NK-92 treated with Interleukin-12 subunit alpha and Interleukin-12 subunit beta, amount 100 ng/mL, for 24 hours (cell line): ENCODE data around the gene PCGF6.
"Not testable (repeated sequence)": the region's sequence is repeated elsewhere in the genome, so short reads cannot be mapped to it uniquely, and the experiment has no call there.

ENCODE experiments used
- DNase-seq: peaks from one replicate; lab custom pipeline; 2025; lab: John Stamatoyannopoulos, UW

PCGF6 gene

GRCh38 chr10:103350517-103351260, at the start of gene PCGF6:
PCGF6 (minus strand) TSS chr10:103351140; CDS start chr10:103351066, 74 bp downstream.
- DNase-seq = peak; percentile 72

- no peak for DNase-seq
Observed at GRCh38 chr10:103397191-103397825, 46.4 kb upstream of the PCGF6 start.

GRCh38 chr10:103396789-103397087, 45.8 kb upstream of the PCGF6 start:
- no peak for DNase-seq

DNA sequence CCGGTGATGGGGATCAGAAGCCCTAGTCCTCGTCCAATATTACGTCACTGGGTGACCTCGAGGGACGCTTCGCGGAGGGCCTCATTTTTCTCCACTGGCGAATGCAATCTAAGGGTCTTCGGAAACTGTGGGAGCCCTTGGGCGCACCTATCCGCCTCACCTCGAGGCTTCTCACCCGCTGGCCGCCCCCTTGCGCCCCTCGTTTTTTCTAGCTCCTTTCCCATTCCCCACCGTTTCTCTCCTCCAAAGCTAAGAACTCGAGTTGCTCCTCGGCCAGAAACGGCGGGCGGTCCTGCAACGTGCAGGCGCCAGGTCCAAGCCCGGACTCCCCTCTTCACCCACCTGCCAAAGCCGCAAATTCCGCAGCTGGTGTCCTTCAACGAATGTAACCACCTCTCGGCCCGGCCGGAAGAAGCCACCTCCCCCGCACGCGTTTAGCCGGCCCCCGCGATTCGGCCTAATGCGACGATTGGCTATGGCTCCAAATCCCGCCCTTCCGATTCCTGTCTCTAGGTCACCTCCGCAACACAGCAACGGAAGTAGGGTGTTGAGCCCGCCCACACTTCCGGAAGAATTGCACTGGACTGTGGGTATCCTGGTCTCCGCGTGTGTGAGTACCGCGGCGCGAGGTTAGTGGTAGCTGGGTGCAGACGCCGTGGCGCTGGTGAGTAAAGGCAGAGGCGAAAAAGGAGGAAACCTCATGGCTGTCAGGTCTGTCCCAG, 45.3 kb upstream of the PCGF6 start, which contains the start of the genes ATP5MK and PDCD11:
Gene ATP5MK, minus strand, starts transcription at position 409 of the 722 bp plus-strand sequence. CDS start 4,018 bp downstream, outside the sequence.
Gene PDCD11, plus strand, starts transcription at position 560 of the 722 bp plus-strand sequence. CDS start 1,801 bp downstream, outside the sequence.
- peak; percentile 93 for DNase-seq

DNA sequence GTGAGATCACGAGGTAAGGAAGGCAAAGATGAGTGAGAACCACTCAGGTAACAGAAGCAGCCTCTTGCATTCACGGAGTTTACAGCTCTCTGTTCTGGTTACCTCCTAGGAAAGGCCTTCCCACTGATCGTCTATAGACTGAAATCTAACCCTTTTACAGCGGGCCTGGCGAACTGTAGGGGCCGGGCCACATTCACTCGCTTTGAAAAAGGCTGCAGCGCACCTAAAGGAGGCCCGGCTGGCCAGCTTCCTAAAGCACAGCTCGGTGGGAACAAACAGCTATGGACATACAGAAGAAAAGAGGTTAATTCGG, 44.8 kb upstream of the PCGF6 start:
- no peak for DNase-seq

GRCh38 chr10:103394180-103394579, 43.2 kb upstream of the PCGF6 start:
- no peak for DNase-seq

GRCh38 chr10:103382769-103383168, 31.8 kb upstream of the PCGF6 start:
- no peak for DNase-seq

GRCh38 chr10:103374263-103374662, 23.3 kb upstream of the PCGF6 start:
- no peak for DNase-seq

DNA sequence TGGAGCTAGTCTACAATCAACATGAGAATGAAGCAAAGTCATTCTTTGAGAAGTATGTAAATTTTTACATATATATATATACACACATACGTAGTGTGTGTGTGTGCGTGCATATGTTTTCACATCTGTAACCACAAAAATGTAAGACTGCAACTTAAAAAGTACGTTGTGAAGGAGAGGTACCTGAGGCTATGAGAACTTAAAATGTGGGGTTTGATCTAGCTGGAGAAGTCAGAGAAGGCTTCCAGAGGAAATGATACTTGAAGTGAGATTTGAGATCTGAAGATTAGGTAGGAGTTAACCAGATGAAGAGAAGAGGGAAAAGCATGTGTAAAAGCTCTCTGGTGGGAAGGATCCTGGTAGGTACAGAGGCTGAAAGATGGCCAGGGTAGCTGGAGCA, 22.6 kb upstream of the PCGF6 start:
- no peak for DNase-seq

- peak; percentile 82 for DNase-seq
Observed at GRCh38 chr10:103367782-103368518, 17.0 kb upstream of the PCGF6 start, which contains the start of gene TAF5. TAF5 (plus strand) TSS chr10:103367976; CDS start chr10:103367990, 14 bp downstream.

- DNase-seq = no peak
Observed at GRCh38 chr10:103367379-103367781, 16.4 kb upstream of the PCGF6 start.

DNA sequence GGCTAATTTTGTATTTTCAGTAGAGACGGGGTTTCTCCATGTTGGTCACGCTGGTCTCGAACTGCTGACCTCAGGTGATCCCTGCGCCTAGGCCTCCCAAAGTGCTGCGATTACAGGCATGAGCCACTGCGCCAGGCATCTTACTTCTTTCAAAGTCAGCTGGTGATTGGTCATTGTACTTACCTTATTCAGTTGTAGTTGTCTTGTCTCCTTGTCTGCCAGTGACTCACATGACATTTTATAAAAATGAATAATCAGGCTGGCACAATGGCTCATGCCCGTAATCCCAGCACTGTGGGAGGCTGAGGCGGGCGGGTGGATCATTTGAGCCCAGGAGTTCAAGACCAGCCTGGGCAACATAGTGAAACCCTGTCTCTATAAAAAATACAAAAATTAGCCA, 9.9 kb upstream of the PCGF6 start:
- not testable (repeated sequence) for DNase-seq

DNA sequence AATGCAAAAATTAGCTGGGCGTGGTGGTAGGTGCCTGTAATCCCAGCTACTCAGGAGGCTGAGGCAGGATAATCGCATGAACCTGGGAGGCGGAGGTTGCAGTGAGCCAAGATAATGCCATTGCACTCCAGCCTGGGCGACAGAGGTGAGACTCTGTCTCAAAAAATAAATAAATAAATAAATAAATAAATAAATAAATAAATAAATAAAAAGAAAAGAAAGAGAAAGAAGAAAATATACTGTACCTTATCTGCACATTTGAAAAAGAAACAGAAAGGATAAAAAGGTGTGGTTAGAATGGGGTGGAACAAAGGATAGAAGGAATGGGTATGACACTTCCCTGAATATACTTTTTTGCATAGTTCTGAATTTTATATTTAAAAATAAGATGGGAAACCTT, 8.6 kb upstream of the PCGF6 start:
- DNase-seq = not testable (repeated sequence)

- no peak for DNase-seq
Observed at GRCh38 chr10:103355906-103356599, 5.1 kb upstream of the PCGF6 start.

DNA sequence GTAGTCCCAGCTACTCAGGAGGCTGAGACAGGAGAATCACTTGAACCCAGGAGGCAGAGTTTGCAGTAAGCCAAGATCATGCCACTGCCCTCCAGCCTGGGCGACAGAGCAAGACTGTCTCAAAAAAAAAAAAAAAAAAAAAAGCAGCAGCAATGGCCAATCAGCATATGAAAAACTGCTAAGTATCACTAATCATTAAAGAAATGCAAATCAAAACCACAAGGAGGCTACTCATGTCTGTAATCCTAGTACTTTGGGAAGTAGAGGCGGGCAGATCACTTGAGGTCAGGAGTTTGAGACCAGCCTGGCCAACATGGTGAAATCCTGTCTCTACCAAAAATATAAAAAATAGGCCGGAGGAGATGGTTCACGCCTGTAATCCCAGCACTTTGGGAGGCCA, 3.6 kb upstream of the PCGF6 start:
- not testable (repeated sequence) for DNase-seq

- DNase-seq = no peak
Observed at GRCh38 chr10:103353281-103353680, 2.3 kb upstream of the PCGF6 start.

GRCh38 chr10:103350175-103350516, 794 bp downstream of the PCGF6 start:
- DNase-seq = no peak

- no peak for DNase-seq
Observed at GRCh38 chr10:103336370-103336769, 14.6 kb downstream of the PCGF6 start.

DNA sequence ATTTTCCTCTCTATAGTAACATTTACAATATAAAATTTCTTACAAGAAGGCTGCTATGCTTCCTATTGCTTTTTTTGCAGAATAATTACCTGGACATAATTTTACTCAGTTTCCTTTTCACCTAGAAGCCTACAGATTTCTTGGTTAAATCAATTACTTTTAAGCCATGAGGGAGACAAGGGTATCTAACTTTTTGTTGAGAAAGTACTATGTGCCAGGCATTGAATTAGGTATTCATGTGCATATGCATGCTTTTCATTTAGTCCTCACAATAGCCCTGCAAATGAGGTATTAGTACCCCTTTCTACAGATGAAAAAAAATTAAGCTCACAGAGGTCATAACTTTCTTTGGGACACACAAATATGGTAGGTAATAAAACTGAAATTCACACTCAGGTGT, 16.4 kb downstream of the PCGF6 start:
- no peak for DNase-seq

DNA sequence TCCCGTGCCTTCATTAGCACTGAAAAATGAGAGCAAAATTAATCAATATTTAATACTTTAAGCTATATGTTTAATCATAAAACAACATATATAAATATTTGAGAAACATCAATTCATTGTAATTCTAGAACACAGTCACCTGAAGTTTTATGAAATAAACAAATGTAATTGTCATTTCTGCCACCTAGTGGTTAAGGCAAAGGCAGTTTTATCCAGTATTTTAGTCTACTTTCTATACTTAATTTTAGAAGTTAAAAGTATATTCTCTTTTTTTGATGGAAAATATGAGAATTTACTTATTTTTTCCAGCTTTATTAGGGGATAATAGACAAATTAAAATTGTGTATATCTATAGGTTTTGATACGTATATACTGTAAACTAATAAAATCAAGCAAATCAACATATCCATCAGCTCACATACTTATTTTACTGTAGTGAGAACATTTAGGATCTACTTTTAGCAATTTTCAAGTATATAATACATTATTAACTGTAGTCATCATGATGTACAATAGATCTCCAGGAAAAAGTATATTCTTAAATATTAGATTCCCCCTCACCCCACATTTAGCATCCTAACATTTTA, 16.9 kb downstream of the PCGF6 start:
- DNase-seq = no peak

DNA sequence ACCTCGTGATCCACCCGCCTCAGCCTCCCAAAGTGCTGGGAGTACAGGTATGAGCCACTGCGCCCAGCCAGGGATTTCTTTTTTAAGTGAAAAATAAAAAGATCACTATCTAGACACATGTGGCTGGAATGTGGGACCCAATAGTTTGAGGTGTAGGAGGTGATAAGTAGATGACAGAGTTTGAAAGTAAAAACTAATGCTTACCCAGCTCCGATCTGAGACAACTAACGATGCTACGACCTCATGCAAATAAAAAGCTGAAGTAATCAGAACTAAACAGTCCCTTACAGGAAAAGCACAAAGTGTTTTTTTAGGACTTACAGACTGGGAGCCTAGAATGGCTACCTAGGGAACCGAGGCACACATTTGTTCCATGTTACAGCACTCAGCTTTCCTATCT, 23.0 kb downstream of the PCGF6 start:
- DNase-seq = no peak
